RWPE2 (cell line): Measurements from ENCODE around the gene DMD.

Experiments used
- ATAC-seq: fragments of 200-7000 bp; cut with Tn5 transposase; 3 replicates; pipeline ENCODE4 v1.9.1; 2021; ENCODE audit warnings: low read depth
- DNase-seq: peaks from one replicate; pipeline ENCODE4 v3.0.0-alpha.2; 2020; ENCODE audit warnings: low spot score
- H3K27ac ChIP-seq: fragments of 450-650 bp; 2 replicates; pipeline ENCODE4 v1.5.1; 2017; ENCODE audit warnings: mild to moderate bottlenecking; ENCODE audit not compliant: poor library complexity, severe bottlenecking
- H3K27me3 ChIP-seq: fragments of 250-450 bp; sonication (Bioruptor Pico); 2 replicates; pipeline ENCODE4 v1.5.1; 2021; ENCODE audit warnings: mild to moderate bottlenecking, moderate library complexity; ENCODE audit not compliant: insufficient read depth, poor library complexity, severe bottlenecking
- H3K36me3 ChIP-seq: fragments of 250-450 bp; sonication (Bioruptor Pico); 2 replicates; pipeline ENCODE4 v1.5.1; 2020; ENCODE audit warnings: low read depth, mild to moderate bottlenecking, moderate library complexity
- H3K4me1 ChIP-seq: fragments of 250-450 bp; sonication (Bioruptor Pico); 2 replicates; pipeline ENCODE4 v1.5.1; 2021; ENCODE audit warnings: mild to moderate bottlenecking, moderate library complexity; ENCODE audit not compliant: insufficient read depth, poor library complexity, severe bottlenecking
- H3K4me3 ChIP-seq: fragments of 250-450 bp; sonication (Bioruptor Pico); 2 replicates; pipeline ENCODE4 v1.5.1; 2021; ENCODE audit warnings: mild to moderate bottlenecking, moderate library complexity; ENCODE audit not compliant: severe bottlenecking
- H3K9me3 ChIP-seq: fragments of 250-450 bp; sonication (Bioruptor Pico); 2 replicates; pipeline ENCODE4 v1.5.1; 2021; ENCODE audit warnings: mild to moderate bottlenecking, moderate library complexity; ENCODE audit not compliant: severe bottlenecking
- CTCF ChIP-seq: fragments of 450-650 bp; IDR thresholded peaks from one replicate; pipeline ENCODE4 v1.5.1; 2017; ENCODE audit warnings: mild to moderate bottlenecking, moderate library complexity; ENCODE audit not compliant: poor library complexity, severe bottlenecking

DMD gene

DNA sequence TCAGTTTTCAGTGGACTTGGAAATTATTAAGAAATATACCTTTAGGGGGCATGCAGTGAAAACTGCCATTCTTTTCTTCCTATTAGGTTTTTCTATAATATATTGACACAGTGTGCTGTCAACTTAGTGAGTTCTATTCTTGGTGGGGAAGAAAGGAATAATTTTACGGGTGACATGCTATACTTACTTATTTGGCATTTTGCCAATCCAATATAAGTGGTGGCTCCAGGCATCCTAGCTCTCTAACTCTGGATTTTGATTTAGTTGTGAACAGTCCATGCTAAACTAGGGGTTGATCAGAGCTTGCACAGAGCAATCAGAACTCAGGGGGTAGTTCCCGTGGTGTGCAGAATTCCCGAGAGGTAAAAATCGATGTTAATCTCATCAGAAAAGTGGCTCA lies 1861.8 kb downstream of the DMD start:
- TF ChIP-seq CTCF: no peak
- no peak overlapping the region for H3K27ac ChIP-seq
- ATAC-seq: no peak
- H3K27me3 ChIP-seq: no peaks in the 10 kb centered on the region
- no peaks in the 10 kb centered on the region for H3K9me3 ChIP-seq
- no peak overlapping the region for H3K4me3 ChIP-seq
- no peaks in the 10 kb centered on the region for H3K36me3 ChIP-seq
- H3K4me1 ChIP-seq: peaks cover 13% of the 10 kb centered on the region
- DNase-seq: no peak

DNA sequence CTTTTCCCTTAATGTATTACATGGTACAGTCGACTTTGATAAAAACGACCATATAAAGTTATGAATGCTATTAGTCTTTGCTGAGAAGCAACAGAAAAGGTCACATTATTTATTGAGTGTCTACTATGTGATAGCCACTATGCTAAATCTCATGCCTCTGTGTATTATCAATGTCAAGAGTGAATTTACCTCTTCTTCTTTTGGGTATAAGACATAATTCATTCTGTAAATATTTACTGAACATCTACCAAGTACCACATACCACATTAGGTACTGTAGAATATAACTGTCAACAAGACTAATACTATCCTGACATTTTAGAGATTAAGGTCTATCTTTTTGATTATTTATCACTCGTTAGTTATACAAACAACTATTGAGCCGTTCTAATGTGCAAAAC lies 1870.8 kb downstream of the DMD start:
- no peaks in the 10 kb centered on the region for H3K9me3 ChIP-seq
- no peak for TF ChIP-seq CTCF
- H3K4me3 ChIP-seq: no peak overlapping the region
- H3K4me1 ChIP-seq: no peaks in the 10 kb centered on the region
- DNase-seq (no peak), ATAC-seq (no peak)
- H3K27me3 ChIP-seq: no peaks in the 10 kb centered on the region
- no peak overlapping the region for H3K27ac ChIP-seq
- H3K36me3 ChIP-seq: no peaks in the 10 kb centered on the region

DNA sequence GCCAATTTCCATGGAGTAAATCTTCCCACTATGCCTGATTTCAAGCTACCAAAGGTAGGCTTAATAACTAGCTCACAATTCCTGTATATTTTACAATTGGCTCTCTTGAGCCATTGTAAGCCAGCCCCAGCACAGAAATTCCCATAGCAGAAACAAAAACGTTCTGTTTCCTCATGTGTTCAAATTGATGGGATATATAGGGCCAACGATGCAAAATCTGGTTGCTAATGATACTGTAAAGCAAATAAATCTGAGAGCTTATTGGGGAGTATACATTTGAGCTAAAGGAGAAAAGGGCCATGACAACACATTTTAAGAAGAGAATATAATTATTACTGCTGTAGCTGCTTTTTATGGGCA lies 1872.4 kb downstream of the DMD start:
- no peaks in the 10 kb centered on the region for H3K9me3 ChIP-seq
- H3K36me3 ChIP-seq: no peaks in the 10 kb centered on the region
- no peak for DNase-seq
- H3K27ac ChIP-seq: no peak overlapping the region
- no peak for ATAC-seq
- TF ChIP-seq CTCF: no peak
- peaks cover under 1% of the 10 kb centered on the region for H3K4me1 ChIP-seq
- H3K4me3 ChIP-seq: no peak overlapping the region
- no peaks in the 10 kb centered on the region for H3K27me3 ChIP-seq

DNA sequence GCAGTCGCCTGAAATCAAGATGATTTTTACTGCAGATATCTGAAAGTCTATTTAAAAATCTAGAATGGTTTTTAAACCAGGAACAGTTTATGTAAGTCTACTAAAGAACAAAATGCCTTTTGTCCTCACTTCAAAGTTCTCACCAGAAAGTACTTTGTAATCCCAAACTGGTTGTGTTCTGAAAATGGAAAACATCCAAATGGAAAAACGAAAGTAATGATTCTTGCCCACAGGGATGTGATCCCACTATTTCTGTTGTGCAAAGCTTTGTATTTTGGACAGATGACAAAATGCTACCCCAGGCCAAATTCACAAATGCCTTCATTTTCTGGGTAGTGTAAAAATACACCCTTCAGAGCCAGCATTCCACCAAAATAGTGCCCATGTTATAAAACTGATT lies 1874.0 kb downstream of the DMD start:
- Histone ChIP-seq H3K36me3 (no peaks in the 10 kb centered on the region), H3K27me3 (no peaks in the 10 kb centered on the region), H3K27ac (no peak overlapping the region), H3K4me3 (no peak overlapping the region), H3K9me3 (no peaks in the 10 kb centered on the region), H3K4me1 (peaks cover 14% of the 10 kb centered on the region)
- ATAC-seq (no peak), DNase-seq (no peak)
- TF ChIP-seq CTCF: no peak

GRCh38 chrX:31336419-31336818 lies 1874.9 kb downstream of the DMD start:
- H3K27ac ChIP-seq: no peak overlapping the region
- TF ChIP-seq CTCF: no peak
- ATAC-seq: no peak

More at GRCh38 chrX:31336419-31336818, 1874.9 kb downstream of the DMD start:
- Histone ChIP-seq H3K4me1 (peaks cover 17% of the 10 kb centered on the region), H3K36me3 (no peaks in the 10 kb centered on the region), H3K4me3 (no peak overlapping the region), H3K27me3 (no peaks in the 10 kb centered on the region), H3K9me3 (no peaks in the 10 kb centered on the region)
- DNase-seq: no peak
